Loucy (cell line): ENCODE measurements around the gene RSPH10B2.
"Not testable (repeated sequence)": the region's sequence is repeated elsewhere in the genome, so short reads cannot be mapped to it uniquely, and the experiment has no call there.

ENCODE experiments used
- EZH2phosphoT487 ChIP-seq: fragments of 200-600 bp; IDR thresholded peaks from 2 replicates; pipeline ENCODE4 v1.6.1; 2018; ENCODE audit warnings: antibody characterized with exemption, mild to moderate bottlenecking, moderate library complexity, borderline replicate concordance
- TF ChIP-seq, protein P1 (sequence below): fragments of 200-600 bp; sonication (generic); conservative IDR thresholded peaks from 2 replicates; pipeline ENCODE4 v1.5.1; 2014; ENCODE audit warnings: mild to moderate bottlenecking, antibody characterized with exemption, low read length

DNA sequence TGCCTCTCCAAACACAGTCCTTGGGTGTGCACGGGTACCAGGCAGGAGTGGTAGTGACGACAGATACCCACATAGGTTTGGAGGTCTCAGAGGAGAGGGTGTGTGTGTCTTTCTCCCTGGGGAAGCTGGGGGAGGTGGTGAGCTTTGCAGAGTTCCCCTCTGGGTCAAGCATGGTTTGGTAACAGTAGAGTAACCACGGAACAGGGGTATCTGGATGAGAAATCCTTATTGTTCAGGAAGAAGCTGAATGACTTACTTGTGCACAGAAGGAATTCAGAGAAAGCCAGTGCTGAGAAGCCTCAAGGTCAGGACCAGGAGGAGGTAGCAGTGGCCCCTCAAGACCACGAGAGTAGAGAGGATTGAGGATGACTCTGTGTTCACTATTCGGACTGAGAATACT is 75.7 kb downstream of the RSPH10B2 start:
- TF ChIP-seq, protein P1, sequence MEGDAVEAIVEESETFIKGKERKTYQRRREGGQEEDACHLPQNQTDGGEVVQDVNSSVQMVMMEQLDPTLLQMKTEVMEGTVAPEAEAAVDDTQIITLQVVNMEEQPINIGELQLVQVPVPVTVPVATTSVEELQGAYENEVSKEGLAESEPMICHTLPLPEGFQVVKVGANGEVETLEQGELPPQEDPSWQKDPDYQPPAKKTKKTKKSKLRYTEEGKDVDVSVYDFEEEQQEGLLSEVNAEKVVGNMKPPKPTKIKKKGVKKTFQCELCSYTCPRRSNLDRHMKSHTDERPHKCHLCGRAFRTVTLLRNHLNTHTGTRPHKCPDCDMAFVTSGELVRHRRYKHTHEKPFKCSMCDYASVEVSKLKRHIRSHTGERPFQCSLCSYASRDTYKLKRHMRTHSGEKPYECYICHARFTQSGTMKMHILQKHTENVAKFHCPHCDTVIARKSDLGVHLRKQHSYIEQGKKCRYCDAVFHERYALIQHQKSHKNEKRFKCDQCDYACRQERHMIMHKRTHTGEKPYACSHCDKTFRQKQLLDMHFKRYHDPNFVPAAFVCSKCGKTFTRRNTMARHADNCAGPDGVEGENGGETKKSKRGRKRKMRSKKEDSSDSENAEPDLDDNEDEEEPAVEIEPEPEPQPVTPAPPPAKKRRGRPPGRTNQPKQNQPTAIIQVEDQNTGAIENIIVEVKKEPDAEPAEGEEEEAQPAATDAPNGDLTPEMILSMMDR, result not testable (repeated sequence)
- TF ChIP-seq EZH2phosphoT487, result not testable (repeated sequence)
